ELF-1 (cell line): ENCODE data around the gene TEX10.
"Not testable (repeated sequence)": the region's sequence is repeated elsewhere in the genome, so short reads cannot be mapped to it uniquely, and the experiment has no call there.

Experiments used
- DNase-seq: peaks from one replicate; pipeline ENCODE4 v3.0.0-alpha.2; 2016; ENCODE audit warnings: low read depth, low spot score

The TEX10 gene

DNA sequence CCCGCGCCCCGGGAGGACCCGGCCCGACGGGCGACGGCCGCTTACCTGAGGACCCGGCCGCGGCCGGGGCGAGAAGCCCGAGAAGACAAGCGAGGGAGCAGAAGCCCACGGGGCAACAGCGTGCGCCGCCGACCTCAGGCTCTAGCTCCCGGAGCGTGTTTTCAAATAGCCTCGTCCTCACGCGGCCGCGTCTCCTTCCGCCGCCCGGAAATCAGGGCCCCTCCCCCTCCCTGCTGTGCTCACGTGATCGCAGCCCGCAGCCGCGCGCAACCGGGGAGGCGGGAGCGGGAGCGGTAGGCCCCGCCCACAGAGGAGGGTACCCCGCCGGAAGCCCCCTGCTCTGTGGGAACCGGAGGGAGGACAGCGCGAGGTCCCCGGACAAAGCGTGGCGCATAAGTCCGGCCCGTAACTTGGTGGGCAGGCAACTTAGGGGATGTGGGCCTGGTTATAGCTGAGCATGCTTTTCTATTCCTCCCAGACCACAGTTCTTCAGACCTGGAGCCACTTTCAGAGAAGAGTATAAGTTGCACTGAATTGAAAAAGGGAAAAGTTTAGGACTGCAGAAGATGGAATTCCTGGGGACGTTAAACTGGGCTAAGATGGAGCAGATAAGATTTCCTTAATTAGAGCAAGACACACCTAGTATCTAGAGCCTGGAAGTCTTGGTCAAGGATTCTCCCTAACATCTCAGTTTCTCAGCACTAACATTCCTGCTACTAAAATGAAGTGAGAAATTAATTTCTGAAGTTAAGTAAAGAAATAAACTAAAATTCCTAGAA lies at the start of gene TEX10:
Gene TEX10 (minus strand): TSS at position 216 of the 779 bp plus-strand sequence. CDS start 3,579 bp downstream, outside the sequence.
- DNase-seq = peak; percentile 96

DNA sequence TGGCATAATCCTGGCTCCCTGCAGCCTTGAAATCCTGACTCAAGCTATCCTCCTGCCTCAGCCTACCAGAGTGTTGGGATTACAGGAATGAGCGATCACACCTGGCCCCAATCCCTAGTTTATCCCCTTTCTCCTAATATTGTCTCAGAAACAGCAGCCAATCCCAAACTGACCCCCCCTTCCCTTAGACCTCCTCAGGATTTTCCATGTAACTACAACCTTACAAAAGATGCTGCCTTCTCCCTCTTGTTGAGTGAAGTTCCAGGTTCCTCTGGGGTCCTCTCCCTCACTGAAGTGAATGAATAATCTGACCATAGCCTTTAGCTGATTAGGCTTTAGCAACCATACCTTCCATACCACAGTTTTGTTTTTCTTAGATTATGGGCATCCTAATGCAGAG lies 48.3 kb upstream of the TEX10 start:
- DNase-seq = no peak

- no peak for DNase-seq
Observed at GRCh38 chr9:100397529-100398266, 45.0 kb upstream of the TEX10 start.

DNA sequence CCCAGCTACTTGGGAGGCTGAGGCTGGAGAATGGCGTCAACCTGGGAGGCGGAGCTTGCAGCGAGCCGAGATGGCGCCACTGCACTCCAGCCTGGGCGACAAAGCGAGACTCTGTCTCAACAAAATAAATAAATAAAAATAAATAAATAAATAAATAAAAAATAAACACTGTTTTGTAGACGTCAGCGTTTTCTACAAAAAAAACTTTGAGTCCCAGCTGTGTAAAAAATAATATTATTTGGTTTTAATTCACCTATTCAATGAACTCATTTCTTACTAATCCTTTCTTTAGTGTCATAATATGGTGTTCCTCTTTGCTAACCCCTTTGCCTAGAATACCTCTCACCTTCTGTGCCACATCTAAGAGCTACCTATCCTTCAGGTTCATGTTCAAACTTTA lies 44.0 kb upstream of the TEX10 start:
- no peak for DNase-seq

DNA sequence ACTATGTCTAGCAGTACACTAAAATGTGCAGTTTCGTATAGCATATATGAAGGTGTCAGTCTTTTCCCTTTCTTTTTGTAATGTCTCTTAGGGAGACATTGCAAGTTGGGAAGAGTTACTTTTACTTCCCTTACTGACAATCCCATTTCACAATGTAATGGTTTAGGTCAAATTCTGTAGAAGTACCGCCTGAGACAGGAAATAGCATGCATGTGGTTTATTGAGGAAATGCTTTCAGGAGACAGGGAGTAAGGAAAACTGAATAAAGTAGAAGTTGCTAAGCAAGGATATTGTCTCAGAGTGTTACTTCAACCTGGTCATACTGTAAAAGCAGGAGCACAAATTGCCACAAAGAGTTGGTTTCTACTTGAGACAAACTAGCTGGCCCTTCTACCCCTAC lies 42.1 kb upstream of the TEX10 start:
- no peak for DNase-seq

DNA sequence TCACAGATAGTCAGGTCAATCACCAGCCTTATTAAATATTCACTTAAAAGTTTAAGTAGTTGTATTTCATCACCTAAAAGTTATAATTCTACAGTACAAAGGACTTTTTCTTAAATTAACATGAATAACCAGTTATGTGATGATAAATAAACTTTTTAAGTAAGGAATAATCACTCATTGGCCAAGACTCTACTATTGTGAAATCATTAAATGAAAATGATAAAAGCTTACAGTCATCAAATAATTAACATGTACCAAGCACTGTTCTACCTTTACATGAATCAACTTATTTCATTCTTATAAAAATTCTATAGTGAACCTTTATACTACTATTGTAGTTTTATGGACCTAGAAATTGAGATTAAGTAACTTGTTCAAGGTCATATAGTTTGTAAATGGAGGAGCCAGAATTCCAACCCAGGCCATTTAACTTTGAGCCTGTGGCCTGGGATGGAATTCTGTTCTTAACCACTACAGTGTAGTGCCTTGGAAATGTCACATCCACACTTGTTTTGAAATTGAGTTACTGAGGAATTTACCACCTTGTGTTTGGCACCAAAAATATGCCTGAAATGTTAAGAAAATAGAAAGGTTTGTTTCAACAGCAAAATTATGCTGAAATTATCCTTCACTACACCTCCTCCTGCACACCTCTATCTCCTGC lies 41.4 kb upstream of the TEX10 start:
- no peak for DNase-seq

GRCh38 chr9:100392989-100393388 lies 40.2 kb upstream of the TEX10 start:
- DNase-seq = not testable (repeated sequence)

DNA sequence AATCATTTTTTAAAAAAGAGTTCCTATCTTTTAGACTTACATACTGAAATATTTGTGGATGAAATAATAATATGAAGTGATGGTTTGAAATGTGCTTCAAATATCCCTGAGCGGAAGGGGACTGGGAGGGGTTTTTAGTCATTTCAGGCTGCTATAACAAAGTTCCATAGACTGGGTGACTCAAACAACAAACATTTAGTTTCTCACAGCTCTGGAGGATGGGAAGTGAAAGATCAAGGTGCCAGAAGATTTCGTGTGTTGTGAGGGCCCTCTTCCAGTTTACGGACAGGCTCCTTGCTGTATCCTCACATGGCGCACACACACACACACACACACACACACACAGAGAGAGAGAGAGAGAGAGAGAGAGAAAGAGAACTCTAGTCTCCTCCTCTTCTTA lies 27.1 kb upstream of the TEX10 start:
- DNase-seq = peak; percentile 23

DNA sequence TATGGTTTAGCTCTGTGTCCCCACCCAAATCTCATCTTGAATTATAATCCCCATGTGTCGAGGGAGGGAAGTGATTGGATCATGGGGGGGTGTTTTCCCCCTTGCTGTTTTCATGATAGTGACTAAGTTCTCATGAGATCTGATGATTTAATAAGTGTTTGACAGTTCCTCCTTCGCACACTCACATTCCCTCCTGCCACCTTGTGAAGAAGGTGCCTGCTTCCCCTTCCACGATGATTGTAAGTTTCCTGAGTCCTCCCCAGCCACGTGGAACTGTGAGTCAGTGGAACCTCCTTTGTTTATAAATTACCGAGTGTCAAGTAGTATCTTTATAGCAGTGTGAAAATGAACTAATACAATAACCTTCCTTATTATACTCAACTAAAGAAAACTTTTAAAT lies 24.3 kb upstream of the TEX10 start:
- no peak for DNase-seq

DNA sequence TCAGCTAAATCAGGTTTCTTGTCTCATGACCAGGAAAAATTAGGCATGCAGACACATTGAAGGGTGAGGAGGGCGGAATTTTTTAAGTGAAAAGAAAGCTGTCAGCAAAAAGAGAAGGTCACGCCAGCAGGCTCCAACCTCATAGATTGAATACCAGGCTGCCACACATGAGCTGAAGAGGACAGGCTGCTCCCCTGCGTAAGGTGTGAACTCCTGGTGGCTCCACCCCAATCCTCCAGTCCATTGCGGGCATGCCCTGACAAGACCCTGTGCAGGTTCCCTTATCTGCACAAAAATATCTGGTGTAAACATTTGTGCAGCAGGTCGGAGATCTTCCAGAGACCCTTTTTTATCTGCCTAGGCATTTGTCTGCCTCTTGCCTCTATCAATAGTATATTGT lies 22.9 kb upstream of the TEX10 start:
- DNase-seq = peak; percentile 14

DNA sequence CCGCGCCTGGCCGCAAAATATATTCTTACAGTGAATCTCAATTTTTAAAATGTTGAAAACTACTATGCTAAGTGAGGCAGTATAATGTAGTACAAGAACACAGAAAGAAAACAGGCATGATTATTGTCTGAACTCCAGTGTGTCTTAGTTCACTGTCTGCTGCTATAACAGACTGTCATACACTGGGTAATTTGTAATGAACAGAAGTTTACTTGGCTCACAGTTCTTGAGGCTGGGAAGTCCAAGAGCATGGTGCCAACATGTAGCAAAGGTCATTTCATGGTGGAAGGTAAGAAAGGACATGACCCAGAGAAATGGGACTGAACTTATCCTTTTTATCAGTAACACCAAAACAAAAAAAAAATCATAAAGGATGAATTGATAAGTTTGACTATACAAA lies 19.9 kb upstream of the TEX10 start:
- DNase-seq = no peak

GRCh38 chr9:100370064-100370723 lies 17.5 kb upstream of the TEX10 start:
- no peak for DNase-seq

DNA sequence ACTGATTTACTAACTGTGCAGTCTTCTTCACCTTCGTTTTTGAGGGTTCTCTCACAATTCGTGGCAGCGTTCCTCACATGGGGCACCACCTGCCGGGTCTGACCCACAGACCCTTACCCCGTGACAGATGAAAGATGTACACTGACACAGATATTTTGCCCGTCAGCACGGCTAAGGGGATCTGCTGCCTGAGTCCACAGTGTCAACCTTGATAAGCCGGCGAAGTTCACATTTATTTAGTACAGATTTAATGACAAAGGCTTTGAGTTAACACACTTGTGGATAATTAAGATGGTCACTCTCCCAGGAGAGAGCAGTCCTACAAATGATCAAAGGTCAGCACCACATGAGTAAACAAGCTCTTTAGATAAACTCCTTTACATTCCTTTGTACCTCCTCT lies 15.9 kb upstream of the TEX10 start:
- DNase-seq = no peak

DNA sequence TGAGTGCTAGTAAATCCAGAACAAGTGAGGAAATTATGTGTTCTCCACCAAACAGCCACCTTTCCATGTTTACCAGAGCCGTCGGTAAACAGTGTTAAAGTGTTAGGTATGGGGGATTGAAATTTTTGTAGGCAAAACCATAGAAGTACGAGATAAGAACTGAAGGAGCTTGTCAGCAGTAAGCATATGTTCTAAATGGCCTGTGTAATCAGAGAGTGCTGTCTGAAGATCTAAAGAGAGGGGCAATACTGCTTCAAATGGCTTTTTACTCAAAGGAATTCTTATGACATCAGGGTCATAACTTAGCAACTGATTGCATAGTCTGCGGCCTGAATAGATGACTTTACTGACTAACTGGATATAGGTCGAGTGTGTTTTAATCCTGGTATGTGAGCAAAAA lies 13.4 kb upstream of the TEX10 start:
- DNase-seq = no peak

- DNase-seq = no peak
Observed at GRCh38 chr9:100364013-100364412, 11.3 kb upstream of the TEX10 start.

GRCh38 chr9:100359057-100359456 lies 6.3 kb upstream of the TEX10 start:
- DNase-seq = no peak

DNA sequence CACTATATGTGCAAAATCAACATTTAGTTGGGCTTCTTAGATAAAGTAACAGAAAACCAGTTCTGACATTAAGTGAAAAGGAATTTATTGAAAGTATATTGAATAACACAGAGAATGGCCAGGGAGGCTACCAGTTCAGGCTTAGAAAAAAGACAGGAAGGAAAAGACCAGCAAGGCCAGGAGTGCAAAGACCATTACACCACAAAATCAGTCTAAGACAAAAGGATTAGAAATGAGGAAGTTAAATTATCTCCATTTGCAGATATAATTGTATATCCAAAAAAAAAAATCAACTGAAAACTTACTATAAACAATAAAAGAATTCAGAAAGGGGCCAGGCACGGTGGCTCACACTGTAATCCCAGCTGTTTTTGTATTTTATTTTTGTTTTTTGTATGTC lies 4.8 kb upstream of the TEX10 start:
- no peak for DNase-seq

DNA sequence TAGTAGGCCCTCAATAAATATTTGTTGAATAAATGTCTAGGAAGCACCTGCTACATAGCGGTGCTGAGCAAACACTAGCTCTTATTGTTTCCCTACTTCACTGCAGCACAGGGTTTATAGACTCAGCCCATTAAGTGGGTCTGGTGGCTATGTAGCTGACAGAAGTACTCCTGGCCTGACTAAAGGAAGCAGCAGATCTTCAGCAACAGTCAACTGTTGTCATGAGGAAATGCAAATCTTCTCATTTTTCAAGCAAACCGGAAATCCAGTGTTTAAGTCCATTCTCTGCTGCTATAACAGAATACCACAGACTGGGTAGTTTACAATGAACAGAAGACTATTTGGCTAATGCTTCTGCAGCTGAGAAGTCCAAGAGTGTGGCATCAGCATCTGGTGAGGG lies 2.8 kb upstream of the TEX10 start:
- no peak for DNase-seq

GRCh38 chr9:100354121-100354800 lies 1.5 kb upstream of the TEX10 start:
- DNase-seq = no peak

DNA sequence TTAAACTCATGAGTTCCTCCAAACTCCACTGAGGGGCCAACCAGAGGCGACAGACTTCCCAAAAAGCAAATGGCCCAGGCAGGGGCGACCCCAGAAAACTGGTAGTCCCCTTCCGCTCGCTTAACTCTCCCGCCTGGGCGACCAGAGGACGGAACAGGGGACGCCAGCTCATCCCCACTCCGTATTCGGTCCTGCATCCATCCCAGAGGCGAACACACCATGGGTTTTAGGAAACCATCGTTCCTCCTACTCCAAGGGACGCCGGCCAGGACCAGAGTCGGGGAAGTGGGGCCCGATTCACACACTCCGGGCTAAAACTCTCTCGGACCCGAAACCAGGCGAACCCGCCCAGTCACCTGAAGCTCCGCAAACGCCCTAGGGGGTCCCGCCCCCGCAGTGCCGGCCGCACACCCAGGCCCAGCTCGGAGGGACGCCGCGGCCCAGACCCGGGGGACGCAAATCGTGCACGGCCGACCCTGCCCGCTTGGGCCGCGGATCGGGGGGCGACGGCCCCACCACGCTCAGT lies 478 bp downstream of the TEX10 start:
- peak; percentile 75 for DNase-seq

DNA sequence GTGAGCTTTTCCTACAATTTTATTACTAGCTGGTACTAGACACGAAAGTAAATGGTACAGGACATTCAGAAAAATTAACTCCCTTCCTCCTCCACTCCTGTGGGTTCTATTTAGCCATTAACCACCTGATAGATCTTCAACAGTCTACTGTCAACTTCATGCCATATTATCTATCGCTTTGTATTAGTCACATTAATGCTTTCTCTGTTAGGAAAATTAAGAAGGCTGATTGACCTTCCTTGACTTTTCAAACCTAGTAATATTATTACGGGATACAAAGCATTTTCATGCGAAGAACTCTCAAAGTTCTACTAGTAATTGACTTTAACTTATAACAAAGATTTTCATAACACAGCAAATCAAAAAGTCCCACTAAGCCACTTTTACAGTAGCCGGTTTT lies 1.2 kb downstream of the TEX10 start:
- no peak for DNase-seq
